ENCODE data around the gene ADGRE3.

Gene ADGRE3, protein sequence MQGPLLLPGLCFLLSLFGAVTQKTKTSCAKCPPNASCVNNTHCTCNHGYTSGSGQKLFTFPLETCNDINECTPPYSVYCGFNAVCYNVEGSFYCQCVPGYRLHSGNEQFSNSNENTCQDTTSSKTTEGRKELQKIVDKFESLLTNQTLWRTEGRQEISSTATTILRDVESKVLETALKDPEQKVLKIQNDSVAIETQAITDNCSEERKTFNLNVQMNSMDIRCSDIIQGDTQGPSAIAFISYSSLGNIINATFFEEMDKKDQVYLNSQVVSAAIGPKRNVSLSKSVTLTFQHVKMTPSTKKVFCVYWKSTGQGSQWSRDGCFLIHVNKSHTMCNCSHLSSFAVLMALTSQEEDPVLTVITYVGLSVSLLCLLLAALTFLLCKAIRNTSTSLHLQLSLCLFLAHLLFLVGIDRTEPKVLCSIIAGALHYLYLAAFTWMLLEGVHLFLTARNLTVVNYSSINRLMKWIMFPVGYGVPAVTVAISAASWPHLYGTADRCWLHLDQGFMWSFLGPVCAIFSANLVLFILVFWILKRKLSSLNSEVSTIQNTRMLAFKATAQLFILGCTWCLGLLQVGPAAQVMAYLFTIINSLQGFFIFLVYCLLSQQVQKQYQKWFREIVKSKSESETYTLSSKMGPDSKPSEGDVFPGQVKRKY

DNA sequence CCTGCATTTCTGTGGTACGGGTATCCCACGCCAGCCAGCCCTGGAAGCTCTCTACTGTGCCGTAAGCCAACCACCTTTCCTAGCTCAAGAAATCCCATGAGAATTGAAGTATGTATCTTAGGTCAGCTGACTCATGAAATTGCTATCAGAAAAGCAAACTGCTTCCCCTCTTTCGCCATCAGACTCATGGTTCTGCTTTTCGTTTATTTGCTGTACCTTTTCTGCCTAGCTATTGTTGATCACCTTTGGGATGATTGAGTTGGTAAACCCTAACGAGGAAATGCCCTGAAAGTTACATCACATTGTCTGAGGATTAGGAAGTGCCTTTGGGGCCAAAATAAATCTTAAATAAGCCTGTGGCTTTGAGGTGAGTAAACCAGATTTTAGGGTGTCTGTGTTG lies at the start of gene ADGRE3:
Gene ADGRE3, minus strand, starts transcription at position 81 of the 400 bp plus-strand sequence. Its CDS starts 74 bp downstream, at position 7.
- DNase-seq, result no peak

DNA sequence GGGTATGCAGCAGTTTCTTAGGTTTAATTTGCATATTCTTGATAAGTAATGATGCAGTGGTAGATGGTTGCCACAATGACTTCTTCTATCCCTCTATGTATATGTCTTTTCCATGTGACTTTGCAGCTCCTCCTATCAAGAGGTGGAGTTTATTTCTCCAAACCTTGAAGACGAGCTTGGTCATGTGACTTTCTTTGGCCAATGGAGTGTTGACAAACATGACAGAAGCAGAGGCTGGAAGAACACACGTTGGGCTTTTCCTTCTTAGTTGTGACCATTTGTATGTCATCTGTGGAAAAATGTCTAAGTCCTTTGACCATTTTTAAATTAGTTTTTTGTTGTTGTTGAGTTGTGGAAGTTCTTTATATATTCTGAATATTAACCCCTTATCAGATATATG lies 47.5 kb upstream of the ADGRE3 start:
- no peak for DNase-seq

DNA sequence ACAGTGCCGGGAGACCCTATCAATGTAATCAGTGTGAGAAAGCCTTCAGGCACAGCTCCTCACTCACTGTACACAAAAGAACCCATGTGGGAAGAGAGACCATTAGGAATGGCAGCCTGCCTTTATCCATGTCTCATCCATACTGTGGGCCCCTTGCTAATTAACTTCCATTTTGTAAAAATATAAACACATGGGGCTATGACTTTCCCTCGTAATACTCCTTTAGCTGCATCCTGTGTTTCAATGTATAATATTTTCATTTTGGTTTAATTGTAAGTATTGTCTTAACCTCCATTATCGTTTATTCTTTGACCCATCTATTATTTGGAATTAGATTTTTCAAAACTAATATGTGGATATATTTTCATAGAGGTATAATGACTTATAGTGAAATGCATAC lies 44.5 kb upstream of the ADGRE3 start:
- no peak for DNase-seq

DNA sequence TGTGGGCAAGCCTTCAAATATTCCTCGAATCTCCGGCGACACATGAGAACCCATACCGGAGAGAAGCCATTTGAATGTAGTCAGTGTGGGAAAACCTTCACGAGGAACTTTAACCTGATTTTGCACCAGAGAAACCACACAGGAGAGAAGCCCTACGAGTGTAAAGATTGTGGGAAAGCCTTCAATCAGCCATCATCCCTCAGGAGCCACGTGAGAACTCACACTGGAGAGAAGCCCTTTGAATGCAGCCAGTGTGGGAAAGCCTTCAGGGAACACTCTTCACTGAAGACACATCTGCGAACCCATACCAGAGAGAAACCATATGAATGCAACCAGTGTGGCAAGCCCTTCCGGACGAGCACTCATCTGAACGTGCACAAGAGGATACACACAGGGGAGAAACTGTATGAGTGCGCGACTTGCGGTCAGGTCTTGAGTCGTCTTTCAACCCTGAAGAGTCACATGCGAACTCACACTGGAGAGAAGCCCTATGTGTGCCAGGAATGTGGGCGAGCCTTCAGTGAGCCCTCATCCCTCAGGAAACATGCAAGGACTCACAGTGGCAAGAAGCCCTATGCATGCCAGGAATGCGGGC lies 44.0 kb upstream of the ADGRE3 start:
- no peak for DNase-seq

DNA sequence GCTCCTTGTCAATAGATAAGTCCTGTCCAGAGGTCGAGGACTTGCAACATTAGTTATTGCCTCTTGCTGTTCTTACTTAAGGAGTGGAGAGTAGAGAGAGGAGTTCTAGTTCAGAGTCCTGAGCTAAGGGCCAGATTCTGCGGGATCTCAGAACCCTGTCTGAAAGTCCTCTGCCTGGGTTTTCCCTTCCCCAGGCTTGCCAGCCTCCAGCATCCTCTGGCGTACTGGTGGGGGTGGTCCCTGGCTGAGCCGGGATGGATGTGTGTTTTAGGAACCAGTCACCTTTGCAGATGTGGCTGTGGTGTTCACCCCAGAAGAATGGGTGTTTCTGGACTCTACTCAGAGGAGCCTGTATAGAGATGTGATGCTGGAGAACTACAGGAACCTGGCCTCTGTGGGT lies 41.2 kb upstream of the ADGRE3 start:
- no peak for DNase-seq

DNA sequence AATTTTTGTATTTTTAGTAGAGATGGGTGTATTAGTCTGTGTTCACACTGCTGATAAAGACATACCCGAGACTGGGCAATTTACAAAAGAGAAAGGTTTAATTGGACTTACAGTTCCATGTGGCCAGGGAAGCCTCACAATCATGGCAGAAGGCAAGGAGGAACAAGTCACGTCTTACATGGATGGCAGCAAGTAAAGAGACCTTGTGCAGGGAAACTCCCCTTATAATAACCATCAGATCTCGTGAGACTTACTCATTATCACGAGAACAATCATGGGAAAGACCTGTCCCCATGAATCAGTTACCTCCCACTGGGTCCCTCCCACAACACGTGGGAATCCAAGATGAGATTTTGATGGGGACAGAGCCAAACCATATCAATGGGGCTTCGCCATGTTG lies 29.8 kb upstream of the ADGRE3 start:
- no peak for DNase-seq

DNA sequence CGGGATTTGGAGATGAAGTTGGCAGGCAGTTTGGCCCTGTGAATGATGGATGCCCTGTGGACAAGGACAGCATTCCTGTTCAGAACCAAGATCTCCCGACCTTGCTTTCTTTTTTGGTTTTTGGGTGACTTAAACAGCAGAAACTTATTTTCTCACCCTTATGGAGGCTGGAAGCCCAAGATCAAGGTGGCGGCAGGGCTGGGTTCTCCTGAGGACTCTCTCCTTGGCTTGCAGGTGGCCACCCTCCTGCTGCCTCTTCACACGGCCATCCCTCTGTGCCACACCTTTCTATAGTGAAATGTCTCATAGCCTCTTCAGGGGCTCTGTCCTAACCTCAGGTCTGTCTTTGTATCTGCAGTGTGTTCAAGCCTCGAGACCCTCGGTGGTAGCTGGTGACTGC lies 29.2 kb upstream of the ADGRE3 start:
- no peak for DNase-seq

DNA sequence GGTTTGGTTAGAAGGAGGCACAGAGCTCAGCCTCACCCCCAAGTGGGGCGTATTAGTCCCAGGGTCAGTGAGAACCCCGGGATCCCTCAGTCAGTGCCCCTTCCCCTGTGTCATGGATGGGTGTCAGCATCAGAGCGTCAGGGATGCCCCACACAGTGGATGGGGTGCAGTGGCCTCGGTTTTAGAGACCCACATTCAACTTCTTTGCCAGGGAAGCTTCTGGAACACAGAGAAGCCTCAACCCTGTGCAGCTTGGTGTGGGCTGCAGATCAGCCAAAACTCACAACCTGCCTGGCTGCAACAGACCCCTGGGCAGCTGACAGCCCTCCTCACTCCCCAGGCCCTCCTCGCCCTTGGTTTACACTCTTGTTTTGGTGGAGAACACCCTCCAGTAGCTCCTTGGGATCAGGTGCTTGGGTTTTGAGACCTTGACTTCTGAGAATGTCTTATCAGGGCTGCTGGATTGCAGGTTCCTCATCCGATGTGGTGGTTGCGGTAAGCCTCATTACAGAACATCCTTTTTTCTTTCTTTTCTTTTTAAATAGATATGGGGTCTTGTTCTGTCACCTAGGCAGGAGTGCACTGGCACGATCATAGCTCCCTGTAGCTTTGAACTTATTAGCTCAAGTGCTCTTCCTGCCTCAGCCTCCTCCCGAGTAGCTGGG lies 26.2 kb upstream of the ADGRE3 start:
- no peak for DNase-seq

DNA sequence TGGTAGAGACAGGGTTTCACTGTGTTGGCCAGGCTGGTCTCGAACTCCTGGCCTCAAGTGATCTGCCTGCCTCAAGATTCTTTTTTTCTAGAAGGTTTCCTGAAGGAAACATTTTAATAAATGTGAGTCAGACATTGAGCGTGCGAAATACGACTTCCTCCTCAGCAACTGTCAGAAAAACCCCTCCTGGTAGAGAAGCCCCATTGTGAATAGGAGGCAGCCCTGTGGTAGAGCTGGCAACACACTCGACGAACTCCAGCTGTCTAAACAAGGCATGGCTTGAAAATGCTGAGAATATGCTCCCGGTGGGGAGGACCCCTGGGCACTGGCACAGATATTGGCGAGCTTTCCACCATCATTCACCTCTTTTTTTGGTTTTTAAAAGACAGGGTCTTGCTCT lies 25.0 kb upstream of the ADGRE3 start:
- DNase-seq, result no peak

DNA sequence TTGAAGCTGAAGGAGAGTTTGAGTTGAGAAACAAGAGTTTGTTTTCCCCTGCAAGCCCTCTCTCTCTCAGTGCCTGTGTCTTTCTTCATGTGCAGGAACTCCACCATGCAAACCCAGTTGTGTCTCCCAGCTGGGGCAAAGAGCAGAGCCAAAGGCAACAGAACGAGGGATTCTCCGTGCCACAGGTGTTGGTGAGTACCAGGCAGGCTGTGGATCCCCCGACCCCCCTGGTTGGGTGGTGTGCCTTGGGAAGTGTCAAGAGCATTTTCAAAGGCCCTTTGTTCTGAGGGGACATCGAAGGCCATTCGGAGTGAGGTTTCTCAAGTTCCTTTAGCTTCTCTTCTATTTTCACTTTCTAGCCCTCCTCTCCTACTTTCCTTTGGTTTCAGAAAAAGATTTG lies 20.8 kb upstream of the ADGRE3 start:
- no peak for DNase-seq

DNA sequence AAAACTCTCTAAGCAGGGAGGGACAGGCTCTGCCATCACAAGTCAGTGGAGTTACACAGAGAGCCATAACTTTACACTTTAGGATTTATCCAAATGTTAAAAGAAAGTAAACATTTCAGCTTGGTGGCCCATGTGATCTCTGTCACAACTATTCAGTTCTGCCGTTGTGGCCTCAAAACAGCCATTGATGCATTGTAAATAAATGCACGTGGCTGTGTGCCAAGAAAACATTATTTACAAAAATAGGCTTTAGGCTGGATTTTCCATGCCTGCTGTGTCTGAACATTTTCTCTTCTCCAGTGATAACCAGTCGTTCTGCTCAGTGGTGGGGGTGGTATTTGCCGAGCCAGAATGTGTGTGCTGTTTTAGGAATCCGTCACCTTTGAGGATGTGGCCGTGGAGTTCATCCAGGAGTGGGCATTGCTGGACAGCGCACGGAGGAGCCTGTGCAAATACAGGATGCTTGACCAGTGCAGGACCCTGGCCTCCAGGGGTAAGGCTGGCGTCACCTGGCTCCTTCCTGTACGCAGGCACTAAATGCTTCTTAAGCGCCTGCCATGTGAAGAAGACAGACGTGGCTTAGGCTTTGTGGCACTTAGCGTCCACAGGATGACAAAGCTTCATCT lies 20.1 kb upstream of the ADGRE3 start:
- no peak for DNase-seq

DNA sequence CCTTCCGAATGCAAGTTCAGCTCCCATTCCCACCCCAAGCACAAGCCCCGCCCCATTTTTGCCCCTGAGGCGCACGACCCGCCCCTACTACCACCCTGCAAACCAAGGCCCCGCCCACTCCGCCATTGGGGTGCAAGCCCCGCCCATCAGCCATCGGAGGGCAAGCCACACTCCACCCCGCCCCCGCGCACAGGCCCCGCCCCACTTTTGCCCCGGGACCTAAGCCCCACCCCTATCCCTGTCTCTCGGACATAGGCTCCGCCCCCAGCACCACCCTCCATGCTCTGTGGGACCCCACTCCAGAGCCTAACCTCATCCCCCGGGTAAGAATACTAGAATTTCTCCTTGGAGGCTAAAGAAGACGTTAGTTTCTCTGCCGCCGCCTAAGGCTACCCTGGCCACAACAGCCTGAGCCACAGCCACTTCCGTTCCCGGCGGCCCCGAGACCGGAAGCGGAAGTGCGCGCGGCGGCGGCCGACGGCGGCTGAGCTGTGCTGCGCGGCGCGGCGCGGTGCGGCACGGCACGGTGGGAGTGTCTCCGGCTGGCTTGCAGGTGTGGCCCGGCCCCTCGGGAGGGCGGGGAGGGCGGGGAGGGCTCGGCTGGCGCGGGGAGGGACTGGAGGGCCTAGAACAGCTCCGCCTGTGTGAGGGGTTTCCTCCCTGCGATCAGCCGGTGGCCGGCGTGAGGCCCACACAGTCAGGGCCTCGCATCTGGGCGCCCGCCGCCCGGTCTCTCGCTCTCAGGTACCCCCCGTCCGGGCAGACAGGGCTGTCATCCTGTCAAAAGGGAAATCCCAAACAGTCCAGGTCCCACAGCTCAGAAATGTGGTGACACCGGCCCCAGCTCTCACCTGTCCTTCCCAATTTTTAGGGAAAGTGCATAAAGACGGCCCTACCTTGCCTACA lies 15.2 kb upstream of the ADGRE3 start, which contains the start of gene ZNF333:
Gene ZNF333, plus strand, starts transcription at position 451 of the 906 bp plus-strand sequence. CDS start 3,444 bp downstream, outside the sequence.
- peak; percentile 99 for DNase-seq

DNA sequence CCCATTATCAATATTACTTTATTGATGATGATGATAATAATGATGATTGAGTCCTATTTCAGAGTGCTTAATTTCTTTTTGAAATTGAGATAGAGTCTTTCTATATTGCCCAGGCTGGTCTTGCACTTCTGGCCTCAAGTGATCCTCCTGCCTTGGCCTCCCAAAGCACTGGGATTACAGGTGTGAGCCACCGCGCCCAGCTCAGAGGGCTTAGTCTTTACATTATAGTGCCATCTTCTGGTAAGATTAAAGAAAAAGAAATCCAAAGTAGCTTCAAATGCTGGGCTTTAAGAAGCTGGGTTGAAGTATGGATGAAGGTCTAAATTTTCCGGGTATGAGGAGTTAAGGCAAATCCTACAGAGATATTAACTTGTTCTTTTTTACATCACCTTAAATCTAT lies 11.8 kb upstream of the ADGRE3 start:
- peak; percentile 29 for DNase-seq

DNA sequence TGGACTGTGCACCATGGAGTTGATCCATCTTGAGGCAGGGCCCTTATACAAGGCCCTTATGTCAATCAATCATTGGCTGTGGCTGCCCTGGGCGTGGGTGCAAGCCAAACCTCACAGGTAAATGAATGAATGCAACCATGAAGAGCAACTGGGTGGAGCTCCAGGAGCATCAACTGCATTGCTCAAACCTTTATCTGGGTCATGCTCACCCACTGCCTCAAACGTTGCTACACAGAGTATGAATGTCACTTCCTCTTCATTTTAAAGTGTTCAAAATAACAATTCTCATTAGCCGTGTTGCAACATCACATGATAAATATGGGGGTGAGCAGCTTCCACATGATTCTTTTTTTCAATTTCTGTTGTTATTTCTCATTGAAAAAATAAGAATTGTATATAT lies 8.8 kb upstream of the ADGRE3 start:
- DNase-seq, result no peak

DNA sequence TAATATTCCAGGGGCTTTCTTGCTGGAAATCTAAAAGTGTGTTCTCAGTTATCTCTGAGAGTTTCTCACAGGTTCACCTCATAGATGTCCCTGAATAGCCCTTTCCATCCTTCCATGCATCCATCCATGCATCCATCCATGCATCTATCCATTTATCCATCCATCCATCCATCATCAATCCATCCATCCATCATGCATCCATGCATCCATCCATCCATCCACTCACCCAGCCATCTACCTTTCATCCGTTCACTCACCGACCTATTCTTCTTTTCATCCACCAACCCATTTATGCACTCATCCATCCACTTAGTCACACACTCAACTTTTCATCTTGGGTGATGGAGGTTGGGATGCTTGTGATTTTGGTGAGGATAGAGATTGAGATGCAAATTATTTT lies 7.4 kb upstream of the ADGRE3 start:
- DNase-seq, result no peak

DNA sequence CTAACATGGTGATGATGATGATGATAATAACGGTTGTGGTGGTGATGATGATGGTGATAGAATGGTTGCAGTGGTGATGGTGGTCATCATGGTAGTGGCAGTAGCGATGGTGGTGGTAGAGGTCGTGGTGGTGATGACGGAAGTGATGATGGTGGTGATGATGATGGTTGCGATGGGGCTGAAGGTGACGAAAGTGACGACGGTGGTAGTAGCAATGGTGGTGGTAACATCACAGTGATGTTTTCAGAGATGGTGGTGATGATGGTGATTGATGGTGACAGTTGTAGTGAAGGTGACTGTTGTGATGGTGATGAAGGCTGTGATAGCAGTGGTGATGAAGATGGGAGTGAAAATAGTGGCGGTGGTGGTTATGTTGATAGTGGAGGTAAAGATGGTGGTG lies 3.6 kb upstream of the ADGRE3 start:
- no peak for DNase-seq

DNA sequence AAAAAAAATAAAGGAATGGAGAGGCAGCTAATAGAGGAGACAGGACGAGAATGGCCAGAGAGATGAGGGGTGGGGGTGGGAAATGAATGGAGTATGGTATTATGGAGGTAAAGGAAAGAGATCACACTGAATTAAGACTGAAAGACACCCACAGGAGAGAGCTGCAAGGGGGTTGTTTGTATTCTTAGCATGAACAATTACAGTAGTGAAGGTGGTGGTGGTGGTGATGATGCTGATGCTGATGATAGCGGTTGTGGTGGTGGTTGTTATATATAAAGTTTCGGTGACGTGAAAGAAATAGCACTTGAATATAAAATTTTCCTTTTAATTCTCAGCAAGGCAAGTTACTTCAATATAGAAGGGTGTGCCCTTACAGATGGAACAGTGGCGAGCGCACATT lies 2.8 kb upstream of the ADGRE3 start:
- no peak for DNase-seq

DNA sequence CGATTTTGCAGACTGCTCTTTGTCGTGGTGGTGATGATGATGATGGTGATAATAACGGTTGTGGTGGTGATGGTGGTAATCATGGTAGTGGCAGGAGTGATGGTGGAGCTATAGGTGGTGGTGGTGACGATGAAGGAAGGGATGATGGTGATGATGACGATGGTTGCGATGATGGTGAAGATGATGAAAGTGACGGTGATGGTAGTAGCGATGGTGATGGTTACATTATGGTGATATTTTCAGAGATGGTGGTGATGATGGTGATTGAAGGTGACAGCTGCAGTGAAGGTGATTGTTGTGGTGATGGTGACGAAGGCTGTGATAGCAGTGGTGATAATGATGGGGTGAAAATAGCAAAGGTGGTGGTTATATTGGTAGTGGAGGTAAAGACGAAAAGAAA lies 2.1 kb upstream of the ADGRE3 start:
- no peak for DNase-seq

DNA sequence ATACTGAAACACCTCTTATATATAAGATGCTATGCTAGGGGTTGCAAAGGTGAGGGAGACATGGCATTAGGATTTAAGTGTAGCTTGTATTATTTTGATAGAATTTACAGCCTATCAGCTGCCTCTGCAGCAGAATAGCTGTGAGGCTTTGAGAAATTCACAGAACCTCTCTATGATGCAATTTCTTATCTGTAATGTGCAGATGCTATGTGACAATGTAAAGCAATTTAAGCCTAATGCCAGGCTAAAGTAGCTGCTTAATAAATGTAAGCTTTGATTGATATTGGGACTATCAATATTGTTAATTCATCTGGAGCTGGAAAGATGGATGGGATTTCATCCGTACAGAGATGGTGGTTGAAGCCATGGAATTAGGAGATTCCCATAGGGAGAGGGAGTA lies 1.6 kb downstream of the ADGRE3 start:
- no peak for DNase-seq

DNA sequence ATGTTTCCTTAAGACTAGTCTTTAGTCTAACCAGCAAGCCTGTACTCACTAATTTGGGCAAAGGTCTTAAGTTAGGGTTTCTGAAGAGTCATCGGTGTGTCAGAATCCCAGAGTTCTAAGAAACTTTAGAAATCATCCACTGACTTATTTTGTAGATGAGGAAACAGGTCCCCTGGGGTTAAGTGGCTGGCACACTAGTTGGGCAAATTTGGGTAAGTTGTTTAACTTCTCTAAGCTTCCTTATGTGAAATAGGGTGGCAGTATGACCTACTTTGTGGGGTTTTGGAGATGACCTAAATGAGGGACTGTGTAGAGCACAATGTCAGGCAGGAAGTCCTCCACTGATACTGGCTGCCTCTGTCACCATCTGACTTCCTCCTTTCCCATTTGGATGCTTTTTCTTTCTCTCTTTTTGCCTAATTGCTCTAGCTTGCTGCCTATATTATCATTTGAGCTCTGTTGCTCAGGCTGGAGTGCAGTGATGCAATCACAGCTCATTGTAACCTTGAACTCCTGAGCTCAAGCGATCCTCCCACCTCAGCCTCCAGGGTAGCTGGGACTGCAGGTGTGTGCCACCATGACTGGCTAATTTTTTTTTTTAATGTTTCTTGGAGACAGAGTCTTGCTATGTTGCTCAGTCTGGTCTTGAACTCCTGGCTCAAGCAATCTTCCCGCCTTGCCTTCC lies 2.3 kb downstream of the ADGRE3 start:
- DNase-seq, result no peak

DNA sequence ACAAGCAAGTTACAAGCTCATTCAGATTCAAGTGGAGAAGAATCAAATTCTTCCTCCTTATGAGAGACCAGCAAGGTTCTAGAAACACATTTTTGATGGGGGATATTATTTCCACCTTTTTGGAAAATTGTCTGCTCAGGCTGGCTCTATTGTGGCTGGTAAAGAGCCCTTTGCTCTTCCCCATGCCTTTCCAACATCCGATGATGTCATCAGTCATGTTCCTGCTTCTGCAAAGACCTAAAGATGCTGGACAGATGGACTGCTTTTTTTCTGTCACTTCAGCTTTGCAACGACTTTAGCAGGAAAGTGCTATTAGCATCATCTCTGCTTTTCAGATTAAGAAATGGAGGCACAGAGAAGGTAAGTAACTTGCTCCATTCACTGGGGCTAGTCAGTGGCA lies 4.2 kb downstream of the ADGRE3 start:
- DNase-seq, result no peak
